Gastroesophageal sphincter (tissue), 3 donors: ENCODE measurements around the gene SLC25A53.

Experiments
- EP300 ChIP-seq: sonication (generic); formaldehyde crosslinking; IDR thresholded peaks from one replicate; pipeline ENCODE4 v1.6.1; 2017; ENCODE audit warnings: antibody characterized with exemption, mild to moderate bottlenecking
- POLR2A ChIP-seq, 2 donors: fragments of 450-650 bp; IDR thresholded peaks; one replicate each; pipeline ENCODE4 v1.6.1; 2017; ENCODE audit warnings: antibody characterized with exemption in 2 of 2, mild to moderate bottlenecking in 2 of 2, moderate library complexity in 1 of 2
- POLR2AphosphoS5 ChIP-seq: sonication (generic); formaldehyde crosslinking; IDR thresholded peaks from one replicate; pipeline ENCODE4 v1.6.1; 2017; ENCODE audit warnings: antibody characterized with exemption
- TF ChIP-seq, protein P1 (sequence below), 4 experiments: fragments of 200-600 bp in 2 of 4; fragments of 450-650 bp in 2 of 4; sonication (generic) in 1 of 4; IDR thresholded peaks; one replicate each; pipeline ENCODE4 v1.5.1; 2017 to 2019; ENCODE audit warnings: antibody characterized with exemption in 4 of 4, mild to moderate bottlenecking in 2 of 4, moderate library complexity in 2 of 4

DNA sequence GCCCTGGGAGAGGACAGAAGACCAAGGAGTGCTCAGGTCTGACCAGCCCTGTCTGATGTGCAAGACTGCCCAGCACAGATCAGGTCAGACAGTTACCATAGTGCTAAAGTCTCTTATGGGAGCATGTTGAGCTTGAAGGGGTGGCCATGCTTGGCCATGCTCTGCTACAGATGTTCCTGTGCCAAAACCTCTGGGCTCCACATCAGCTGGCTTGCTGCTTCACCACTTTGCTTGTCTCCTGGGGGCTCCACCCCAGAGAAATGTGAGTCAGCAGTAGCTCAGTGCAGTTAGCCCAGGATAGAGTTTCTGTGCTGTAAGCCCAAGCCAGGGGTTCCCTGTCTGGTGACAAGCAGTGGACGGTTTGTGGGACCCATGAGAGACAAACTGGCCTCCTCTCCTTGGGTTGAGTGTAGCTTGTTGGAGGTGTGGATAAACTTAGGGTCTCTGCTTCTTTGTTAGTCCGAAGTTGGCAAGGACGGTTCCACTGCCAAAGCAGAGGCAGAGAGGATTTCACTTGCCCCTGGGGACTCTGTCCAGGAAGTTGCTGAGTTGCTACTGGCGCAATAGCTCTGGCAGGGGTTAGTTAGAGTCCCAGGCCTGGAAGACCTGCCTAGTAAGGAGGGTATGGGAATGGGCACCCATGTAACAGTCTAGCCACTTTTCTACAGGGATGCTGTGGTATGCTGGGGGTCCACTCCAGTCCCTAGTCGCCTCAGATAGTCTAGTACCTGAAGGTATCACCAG lies 72.1 kb downstream of the SLC25A53 start:
- TF ChIP-seq, protein P1, sequence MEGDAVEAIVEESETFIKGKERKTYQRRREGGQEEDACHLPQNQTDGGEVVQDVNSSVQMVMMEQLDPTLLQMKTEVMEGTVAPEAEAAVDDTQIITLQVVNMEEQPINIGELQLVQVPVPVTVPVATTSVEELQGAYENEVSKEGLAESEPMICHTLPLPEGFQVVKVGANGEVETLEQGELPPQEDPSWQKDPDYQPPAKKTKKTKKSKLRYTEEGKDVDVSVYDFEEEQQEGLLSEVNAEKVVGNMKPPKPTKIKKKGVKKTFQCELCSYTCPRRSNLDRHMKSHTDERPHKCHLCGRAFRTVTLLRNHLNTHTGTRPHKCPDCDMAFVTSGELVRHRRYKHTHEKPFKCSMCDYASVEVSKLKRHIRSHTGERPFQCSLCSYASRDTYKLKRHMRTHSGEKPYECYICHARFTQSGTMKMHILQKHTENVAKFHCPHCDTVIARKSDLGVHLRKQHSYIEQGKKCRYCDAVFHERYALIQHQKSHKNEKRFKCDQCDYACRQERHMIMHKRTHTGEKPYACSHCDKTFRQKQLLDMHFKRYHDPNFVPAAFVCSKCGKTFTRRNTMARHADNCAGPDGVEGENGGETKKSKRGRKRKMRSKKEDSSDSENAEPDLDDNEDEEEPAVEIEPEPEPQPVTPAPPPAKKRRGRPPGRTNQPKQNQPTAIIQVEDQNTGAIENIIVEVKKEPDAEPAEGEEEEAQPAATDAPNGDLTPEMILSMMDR (IDR thresholded peaks at IDR 0.05): no peak
- TF ChIP-seq POLR2A (IDR thresholded peaks at IDR 0.05) (no peak), EP300 (no peak), POLR2AphosphoS5 (no peak)
